Activated CD4-positive, alpha-beta T cell treated with anti-CD3 and anti-CD28 coated beads for 48 hours (primary cell): Measurements from ENCODE around the gene CRYGC.

Experiments
- DNase-seq: peaks from one replicate; pipeline ENCODE4 v3.0.0-alpha.2; 2020

Gene CRYGC

GRCh38 chr2:208092093-208092832 is 37.4 kb downstream of the CRYGC start:
- no peak for DNase-seq

DNA sequence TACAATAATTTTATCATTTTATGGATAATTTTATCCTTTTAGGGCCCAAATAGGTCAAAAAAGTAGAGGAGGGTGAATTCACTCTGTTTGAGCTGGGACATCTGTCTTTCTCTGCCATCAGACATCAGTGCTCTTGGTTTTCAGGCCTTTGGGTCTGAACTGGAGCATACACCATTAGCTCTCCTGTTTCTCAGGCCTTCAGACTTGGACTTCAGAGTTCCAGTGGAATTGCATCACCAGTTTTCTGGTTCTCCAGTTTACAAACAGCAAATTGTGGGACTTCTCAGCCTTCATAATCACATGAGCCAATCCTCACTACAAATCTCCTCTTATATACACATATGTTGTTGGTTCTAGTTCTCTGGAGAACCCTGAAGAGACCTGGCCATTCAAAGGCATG is 39.2 kb downstream of the CRYGC start:
- no peak for DNase-seq

DNA sequence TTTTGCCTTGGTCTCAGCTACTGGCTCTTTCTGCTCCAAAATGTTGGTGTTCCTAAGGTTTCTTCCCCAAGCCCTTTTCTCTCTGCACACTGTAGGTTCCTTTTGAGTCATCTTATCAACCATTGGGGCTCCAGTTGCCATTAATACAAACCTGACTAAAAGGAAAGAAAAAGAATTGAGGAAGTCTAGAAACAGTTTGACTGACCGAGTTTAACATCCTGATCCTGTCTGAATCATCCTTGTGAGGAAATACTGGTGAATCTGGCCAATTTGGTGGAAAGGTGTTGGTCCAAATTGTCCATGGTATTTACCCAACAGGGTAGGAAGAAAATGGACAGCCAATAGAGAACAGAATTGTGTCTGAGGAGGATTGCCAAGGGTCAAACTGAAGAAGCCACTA is 43.6 kb downstream of the CRYGC start:
- no peak for DNase-seq

- no peak for DNase-seq
Observed at GRCh38 chr2:208083807-208084206, 45.8 kb downstream of the CRYGC start.
